GM12878 (cell line): ENCODE data around the gene ARL5B.

ENCODE experiments used
- BRCA1 ChIP-seq: IDR thresholded peaks from 2 replicates; pipeline ENCODE4 v1.6.1; 2011; ENCODE audit warnings: low read depth, low read length, improper control_type of control experiment
- CREB1 ChIP-seq: IDR thresholded peaks from 2 replicates; pipeline ENCODE4 v1.6.1; 2012; ENCODE audit warnings: low read depth, mild to moderate bottlenecking, inconsistent platforms
- EED ChIP-seq: sonication (generic); IDR thresholded peaks from 2 replicates; pipeline ENCODE4 v1.6.1; 2016; ENCODE audit warnings: antibody characterized with exemption, low read depth
- GATAD2B ChIP-seq: fragments of 450-650 bp; conservative IDR thresholded peaks from 2 replicates; pipeline ENCODE4 v1.6.1; 2017; ENCODE audit warnings: low read depth, mild to moderate bottlenecking, moderate library complexity
- HDAC6 ChIP-seq: fragments of 200-600 bp; sonication (generic); IDR thresholded peaks from one replicate; pipeline ENCODE4 v1.8.0; 2017; ENCODE audit warnings: antibody characterized with exemption; ENCODE audit not compliant: unreplicated experiment
- KAT2A ChIP-seq: conservative IDR thresholded peaks from 2 replicates; pipeline ENCODE4 v1.6.1; 2011; ENCODE audit warnings: low read depth, low read length; ENCODE audit not compliant: control insufficient read depth
- KDM1A ChIP-seq: fragments of 200-600 bp; sonication (generic); IDR thresholded peaks from 2 replicates; pipeline ENCODE4 v1.6.1; 2016; ENCODE audit warnings: borderline replicate concordance
- MYC ChIP-seq: IDR thresholded peaks from 2 replicates; pipeline ENCODE4 v1.6.1; 2011; ENCODE audit warnings: mild to moderate bottlenecking, low read length, moderate library complexity, inconsistent platforms; ENCODE audit not compliant: insufficient read depth, insufficient replicate concordance, insufficient read length, severe bottlenecking
- NFYB ChIP-seq: IDR thresholded peaks from 2 replicates; pipeline ENCODE4 v1.6.1; 2011; ENCODE audit warnings: low read depth, mild to moderate bottlenecking, low read length, improper control_type of control experiment, moderate library complexity; ENCODE audit not compliant: insufficient read depth
- POLR2AphosphoS5 ChIP-seq: IDR thresholded peaks from 2 replicates; pipeline ENCODE4 v1.6.1; 2011; ENCODE audit warnings: mild to moderate bottlenecking, low read length, inconsistent platforms
- YY1 ChIP-seq: IDR thresholded peaks from 2 replicates; pipeline ENCODE4 v1.6.1; 2011; ENCODE audit warnings: low read depth, mild to moderate bottlenecking, low read length
- TF ChIP-seq, protein P1 (sequence below): fragments of 450-650 bp; IDR thresholded peaks from 2 replicates; pipeline ENCODE4 v1.6.1; 2017; ENCODE audit warnings: mild to moderate bottlenecking

DNA sequence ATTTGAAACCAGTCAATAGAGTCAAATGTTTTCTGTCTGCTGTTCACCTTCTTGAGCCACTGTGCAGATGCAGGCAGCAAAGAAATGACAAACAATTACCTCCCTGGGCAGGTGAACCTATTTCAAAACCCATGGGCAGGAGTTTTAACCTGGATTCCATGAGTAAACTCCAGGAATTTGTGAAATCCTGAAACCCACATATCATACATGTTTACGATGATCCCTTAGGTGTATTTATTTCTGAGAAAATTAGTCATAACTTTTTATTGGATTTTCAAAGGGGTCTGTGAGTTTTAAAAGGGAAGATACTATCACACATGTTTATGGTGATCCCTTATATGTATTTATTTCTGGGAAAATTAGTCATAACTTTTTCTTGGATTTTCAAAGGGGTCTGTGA, 59.8 kb downstream of the ARL5B start:
- TF ChIP-seq POLR2AphosphoS5 (no peak), CREB1 (no peak), EED (no peak), HDAC6 (no peak), KAT2A (no peak), NFYB (no peak), YY1 (no peak), MYC (no peak), KDM1A (no peak), BRCA1 (no peak), GATAD2B (no peak)
- TF ChIP-seq, protein P1, sequence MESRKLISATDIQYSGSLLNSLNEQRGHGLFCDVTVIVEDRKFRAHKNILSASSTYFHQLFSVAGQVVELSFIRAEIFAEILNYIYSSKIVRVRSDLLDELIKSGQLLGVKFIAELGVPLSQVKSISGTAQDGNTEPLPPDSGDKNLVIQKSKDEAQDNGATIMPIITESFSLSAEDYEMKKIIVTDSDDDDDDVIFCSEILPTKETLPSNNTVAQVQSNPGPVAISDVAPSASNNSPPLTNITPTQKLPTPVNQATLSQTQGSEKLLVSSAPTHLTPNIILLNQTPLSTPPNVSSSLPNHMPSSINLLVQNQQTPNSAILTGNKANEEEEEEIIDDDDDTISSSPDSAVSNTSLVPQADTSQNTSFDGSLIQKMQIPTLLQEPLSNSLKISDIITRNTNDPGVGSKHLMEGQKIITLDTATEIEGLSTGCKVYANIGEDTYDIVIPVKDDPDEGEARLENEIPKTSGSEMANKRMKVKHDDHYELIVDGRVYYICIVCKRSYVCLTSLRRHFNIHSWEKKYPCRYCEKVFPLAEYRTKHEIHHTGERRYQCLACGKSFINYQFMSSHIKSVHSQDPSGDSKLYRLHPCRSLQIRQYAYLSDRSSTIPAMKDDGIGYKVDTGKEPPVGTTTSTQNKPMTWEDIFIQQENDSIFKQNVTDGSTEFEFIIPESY, result no peak
